SU-DHL-6 (cell line): ENCODE measurements around the gene ZNF536.

Source experiments
- H2AFZ ChIP-seq: fragments of 200-600 bp; sonication (generic); 2 replicates; pipeline ENCODE4 v1.6.1; 2014; ENCODE audit warnings: low read depth, mild to moderate bottlenecking, moderate library complexity, mixed read lengths, antibody characterized with exemption, low read length; ENCODE audit not compliant: severe bottlenecking
- H3F3A ChIP-seq: fragments of 200-600 bp; shearing (Covaris generic); 2 replicates; pipeline ENCODE4 v1.6.0; 2016; ENCODE audit warnings: antibody characterized with exemption, mild to moderate bottlenecking; ENCODE audit not compliant: insufficient read depth
- H3K27ac ChIP-seq: fragments of 200-600 bp; sonication (generic); 2 replicates; pipeline ENCODE4 v1.5.1; 2016; ENCODE audit warnings: low read depth, mild to moderate bottlenecking, low read length, moderate library complexity, mixed read lengths
- H3K27me3 ChIP-seq: fragments of 200-600 bp; sonication (generic), shearing (Covaris generic); 2 replicates; pipeline ENCODE4 v1.6.0; 2014; ENCODE audit warnings: mild to moderate bottlenecking, low read length
- H3K36me3 ChIP-seq: fragments of 200-600 bp; sonication (generic); 2 replicates; pipeline ENCODE4 v1.6.1; 2014; ENCODE audit warnings: mild to moderate bottlenecking, low read length, mixed read lengths
- H3K4me2 ChIP-seq: fragments of 300-600, 200-600 bp; shearing (Covaris generic), sonication (generic); 2 replicates; pipeline ENCODE4 v1.6.0; 2014; ENCODE audit warnings: low read length, low read depth, mild to moderate bottlenecking; ENCODE audit not compliant: poor library complexity, severe bottlenecking
- H3K4me3 ChIP-seq: fragments of 200-600 bp; sonication (generic); 2 replicates; pipeline ENCODE4 v1.5.1; 2014; ENCODE audit warnings: antibody characterized with exemption, low read length, mild to moderate bottlenecking, mixed read lengths; ENCODE audit not compliant: insufficient read depth, poor library complexity, severe bottlenecking
- H3K79me2 ChIP-seq: fragments of 200-600 bp; sonication (generic); 2 replicates; pipeline ENCODE4 v1.6.1; 2014; ENCODE audit warnings: mild to moderate bottlenecking, low read length, moderate library complexity; ENCODE audit not compliant: insufficient read depth
- H3K9ac ChIP-seq: fragments of 200-600 bp; sonication (generic); 2 replicates; pipeline ENCODE4 v1.7.0; 2014; ENCODE audit warnings: mild to moderate bottlenecking, low read length
- H3K9me2 ChIP-seq: fragments of 200-600 bp; sonication (generic); replicated peaks from 2 replicates; pipeline ENCODE4 v1.6.1; 2014; ENCODE audit warnings: low read length; ENCODE audit not compliant: insufficient read depth
- H3K9me3 ChIP-seq: fragments of 200-600 bp; sonication (generic); 2 replicates; pipeline ENCODE4 v1.6.1; 2014; ENCODE audit warnings: low read length, mixed read lengths; ENCODE audit not compliant: insufficient read depth
- H4K20me1 ChIP-seq: fragments of 200-600 bp; sonication (generic); 2 replicates; pipeline ENCODE4 v1.6.1; 2014; ENCODE audit warnings: low read depth, mild to moderate bottlenecking, antibody characterized with exemption, low read length, moderate library complexity, mixed read lengths
- EZH2phosphoT487 ChIP-seq: fragments of 200-600 bp; sonication (generic), shearing (Covaris generic); conservative IDR thresholded peaks from 2 replicates; pipeline ENCODE4 v1.6.1; 2018; ENCODE audit warnings: mild to moderate bottlenecking, antibody characterized with exemption, low read length, moderate library complexity, mixed read lengths
- TF ChIP-seq, protein P1 (sequence below): fragments of 200-600 bp; sonication (generic); IDR thresholded peaks from one replicate; pipeline ENCODE4 v1.5.1; 2017; ENCODE audit warnings: antibody characterized with exemption, mild to moderate bottlenecking, low read length, moderate library complexity; ENCODE audit not compliant: insufficient read depth, poor library complexity, severe bottlenecking

Gene ZNF536

DNA sequence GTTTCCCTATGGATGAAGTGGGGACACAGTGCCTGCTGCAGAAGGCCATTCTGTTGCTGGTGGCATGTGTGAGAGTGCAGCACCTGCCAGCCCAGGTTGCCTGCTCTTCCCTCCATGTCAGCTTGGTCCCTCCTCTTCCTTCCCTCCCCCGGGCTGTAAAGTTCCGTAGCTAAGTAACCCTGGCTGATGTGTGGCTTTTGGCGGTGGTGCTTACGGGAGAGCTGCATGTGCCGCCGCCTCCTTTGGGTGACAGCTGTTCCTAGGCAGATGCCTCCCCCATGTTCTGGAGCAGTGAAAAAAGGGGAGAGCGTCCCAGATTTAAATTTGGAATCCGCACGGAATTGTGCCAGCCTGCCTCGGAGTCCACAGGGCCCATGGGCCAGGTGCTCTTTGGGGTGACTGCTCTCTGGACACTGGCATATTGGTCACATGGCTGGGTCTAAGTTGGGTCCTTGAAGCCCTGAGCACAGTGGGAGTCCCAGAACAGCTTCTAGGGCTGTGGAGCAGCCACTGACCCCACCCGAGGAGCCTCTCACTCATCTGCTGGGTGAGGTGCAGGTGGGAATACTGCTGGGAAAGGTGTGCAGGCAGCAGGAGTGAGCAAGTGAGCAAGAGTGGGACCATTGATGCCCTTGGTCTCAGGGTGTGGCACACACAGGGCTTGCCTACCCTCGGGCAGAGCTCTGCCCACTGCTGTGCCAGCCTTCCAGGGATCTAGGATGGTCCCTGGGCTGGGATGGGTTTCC lies 33.1 kb upstream of the ZNF536 start:
- Histone ChIP-seq H3K9ac (no peak overlapping the region), H3K36me3 (no peaks in the 10 kb centered on the region), H3K4me2 (no peak overlapping the region), H3F3A (no peaks in the 10 kb centered on the region), H3K4me3 (no peak overlapping the region), H4K20me1 (no peaks in the 10 kb centered on the region), H3K27me3 (no peaks in the 10 kb centered on the region), H3K27ac (no peak overlapping the region), H3K9me2 (no peaks in the 10 kb centered on the region), H3K9me3 (no peaks in the 10 kb centered on the region), H3K79me2 (no peaks in the 10 kb centered on the region), H2AFZ (no peak overlapping the region)
- TF ChIP-seq, protein P1, sequence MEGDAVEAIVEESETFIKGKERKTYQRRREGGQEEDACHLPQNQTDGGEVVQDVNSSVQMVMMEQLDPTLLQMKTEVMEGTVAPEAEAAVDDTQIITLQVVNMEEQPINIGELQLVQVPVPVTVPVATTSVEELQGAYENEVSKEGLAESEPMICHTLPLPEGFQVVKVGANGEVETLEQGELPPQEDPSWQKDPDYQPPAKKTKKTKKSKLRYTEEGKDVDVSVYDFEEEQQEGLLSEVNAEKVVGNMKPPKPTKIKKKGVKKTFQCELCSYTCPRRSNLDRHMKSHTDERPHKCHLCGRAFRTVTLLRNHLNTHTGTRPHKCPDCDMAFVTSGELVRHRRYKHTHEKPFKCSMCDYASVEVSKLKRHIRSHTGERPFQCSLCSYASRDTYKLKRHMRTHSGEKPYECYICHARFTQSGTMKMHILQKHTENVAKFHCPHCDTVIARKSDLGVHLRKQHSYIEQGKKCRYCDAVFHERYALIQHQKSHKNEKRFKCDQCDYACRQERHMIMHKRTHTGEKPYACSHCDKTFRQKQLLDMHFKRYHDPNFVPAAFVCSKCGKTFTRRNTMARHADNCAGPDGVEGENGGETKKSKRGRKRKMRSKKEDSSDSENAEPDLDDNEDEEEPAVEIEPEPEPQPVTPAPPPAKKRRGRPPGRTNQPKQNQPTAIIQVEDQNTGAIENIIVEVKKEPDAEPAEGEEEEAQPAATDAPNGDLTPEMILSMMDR = no peak
- TF ChIP-seq EZH2phosphoT487 = no peak

DNA sequence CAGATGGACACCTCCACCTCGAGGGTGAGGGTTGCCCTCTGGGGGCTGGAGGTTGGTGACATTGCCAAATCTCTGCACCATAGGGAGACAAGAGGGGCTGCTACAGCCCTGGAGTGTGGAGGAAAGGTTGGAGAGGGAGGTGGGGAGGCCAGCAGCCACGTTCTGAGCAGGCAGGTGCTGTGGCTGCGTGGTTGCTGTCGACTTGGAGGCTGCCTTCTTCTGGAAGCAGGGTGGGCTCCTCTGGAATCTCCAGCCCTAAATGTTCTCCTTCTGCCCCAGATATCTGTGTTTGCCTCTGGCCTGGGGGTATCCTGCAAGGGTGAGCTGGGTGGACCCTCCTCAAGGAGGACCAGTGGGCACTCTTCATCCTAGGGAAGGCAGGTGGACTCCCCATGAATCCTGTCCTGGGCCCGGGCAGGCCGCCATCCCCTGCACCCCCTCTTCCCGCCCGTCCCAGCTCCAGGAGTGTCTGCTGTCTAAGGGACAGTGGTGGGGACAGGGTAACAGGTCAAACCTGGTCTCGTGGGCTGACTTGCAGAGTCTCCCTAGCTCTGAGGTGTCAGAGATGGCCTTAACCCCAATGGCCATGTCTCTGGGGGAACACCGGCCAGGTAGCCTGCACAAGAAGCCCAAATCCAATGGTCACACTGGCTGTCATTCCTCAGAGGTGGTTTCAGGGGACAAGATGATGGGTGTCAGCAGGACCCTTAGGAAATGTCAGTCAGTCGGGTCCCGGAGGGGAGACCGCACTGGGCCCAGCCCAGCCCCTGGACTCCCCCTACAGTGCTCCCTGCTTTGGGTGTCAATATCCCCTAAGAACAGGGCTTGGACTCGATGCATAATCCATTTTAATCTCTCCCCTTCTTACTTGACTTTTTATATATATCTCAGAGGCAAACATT lies 32.3 kb upstream of the ZNF536 start:
- Histone ChIP-seq H3K9me3 (no peaks in the 10 kb centered on the region), H3K27ac (no peak overlapping the region), H3K4me3 (no peak overlapping the region), H3K4me2 (no peak overlapping the region), H3F3A (no peaks in the 10 kb centered on the region), H3K36me3 (no peaks in the 10 kb centered on the region), H3K79me2 (no peaks in the 10 kb centered on the region), H3K27me3 (no peaks in the 10 kb centered on the region), H3K9ac (no peak overlapping the region), H4K20me1 (no peaks in the 10 kb centered on the region), H3K9me2 (no peaks in the 10 kb centered on the region), H2AFZ (no peak overlapping the region)
- no peak for TF ChIP-seq EZH2phosphoT487
- TF ChIP-seq, protein P1 = no peak

DNA sequence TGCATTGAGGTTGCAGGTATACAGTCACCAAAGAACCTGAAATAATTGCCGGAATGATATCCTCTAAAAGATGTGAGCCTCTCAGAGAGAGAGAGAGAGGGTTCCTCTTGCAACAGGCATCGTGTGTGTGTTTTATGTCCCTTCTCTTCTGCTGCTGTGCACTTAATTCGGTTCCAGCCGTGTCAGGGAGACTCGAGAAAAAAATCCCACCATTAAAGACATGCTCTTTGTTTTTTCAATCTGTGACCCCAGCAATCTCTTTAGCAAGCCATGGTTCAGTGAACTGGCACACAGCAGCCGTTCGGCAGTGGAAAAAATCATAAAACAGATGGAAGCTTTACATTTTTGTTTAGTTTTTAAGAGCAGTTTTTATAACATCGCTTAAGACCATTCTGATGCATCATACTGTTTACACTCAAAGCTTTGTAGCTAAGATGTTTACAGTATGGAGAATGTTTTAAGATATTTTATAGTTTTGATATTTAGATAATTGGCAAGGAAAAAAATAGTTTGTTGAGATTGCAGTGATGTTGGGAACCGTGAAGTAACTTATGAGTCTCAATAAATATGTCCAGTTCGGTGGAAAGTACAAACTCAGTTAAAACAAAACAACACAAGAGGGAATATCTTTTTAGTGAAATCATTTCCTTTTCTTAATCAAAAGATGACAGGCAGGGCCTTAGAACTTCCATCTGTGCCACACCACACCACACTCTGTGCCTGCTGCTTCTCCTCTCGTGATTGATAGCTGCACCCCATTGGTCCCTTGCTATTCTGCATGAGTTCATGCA lies 31.2 kb upstream of the ZNF536 start:
- no peak overlapping the region for H3K4me3 ChIP-seq
- H3K9me3 ChIP-seq = no peaks in the 10 kb centered on the region
- no peaks in the 10 kb centered on the region for H3K27me3 ChIP-seq
- TF ChIP-seq, protein P1 = no peak
- no peak for TF ChIP-seq EZH2phosphoT487
- no peak overlapping the region for H3K27ac ChIP-seq
- no peaks in the 10 kb centered on the region for H3F3A ChIP-seq
- H4K20me1 ChIP-seq = no peaks in the 10 kb centered on the region
- no peak overlapping the region for H2AFZ ChIP-seq
- H3K36me3 ChIP-seq = no peaks in the 10 kb centered on the region
- H3K9ac ChIP-seq = no peak overlapping the region
- H3K79me2 ChIP-seq = no peaks in the 10 kb centered on the region
- H3K4me2 ChIP-seq = no peak overlapping the region
- H3K9me2 ChIP-seq = no peaks in the 10 kb centered on the region
